ENCODE data around the gene NOTUM. TPM values are rescaled to one million over a fixed set of nuclear protein-coding genes. Genes with fewer than 3 reads are reported as not detected.

The NOTUM gene
- total RNA-seq, 2 experiments from 2014 or later = not detected

- POLR2A ChIA-PET = no interaction called here
- CTCF ChIA-PET = interaction anchor here (1.8 to 1.9 kb wide), 2 partner anchors 21 to 50 kb away, joined by 4 to 7 read pairs; no protein-coding TSS in a partner anchor
Observed at GRCh38 chr17:81980707-81981343, 19.8 kb upstream of the NOTUM start.

GRCh38 chr17:81980122-81980521, 19.1 kb upstream of the NOTUM start:
- Histone ChIP-seq H3K9me3 (ENCODE audit: control insufficient read depth in 1 of 2, insufficient read depth in 1 of 2, low read length in 2 of 2) (no peaks in the 10 kb centered on the region), H3K27ac (ENCODE audit: low read depth in 1 of 2, low read length in 2 of 2) (no peak overlapping the region), H3K4me1 (ENCODE audit: insufficient read depth, low read length) (peaks cover 57% of the 10 kb centered on the region), H3K36me3 (ENCODE audit: insufficient read depth, low read length) (peaks cover 28% of the 10 kb centered on the region), H3K27me3 (ENCODE audit: control insufficient read depth in 1 of 2, insufficient read depth in 2 of 2, low read length in 2 of 2) (no peaks in the 10 kb centered on the region), H3K4me3 (ENCODE audit: low read length) (no peak overlapping the region)
- ATAC-seq (ENCODE audit: poor library complexity) (no peak), DNase-seq (no peak)
- no peaks in the 10 kb centered on the region for H3K27me3 Mint-ChIP-seq
- H3K36me3 Mint-ChIP-seq (ENCODE audit: low read depth) = peaks cover 33% of the 10 kb centered on the region
- no peak overlapping the region for H3K27ac Mint-ChIP-seq
- ChIA-PET CTCF (interaction anchor here (1.8 to 1.9 kb wide), 2 partner anchors 21 to 50 kb away, joined by 4 to 7 read pairs; no protein-coding TSS in a partner anchor), POLR2A (interaction anchor here (0.6 kb wide), 1 partner anchor 58 kb away, joined by 3 read pairs; the partner anchor contains the start of gene DCXR)
- no peak for TF ChIP-seq CTCF (IDR thresholded peaks at IDR 0.05)
- intact Hi-C loops (cut with DNase I, micrococcal nuclease) = no loop called here
- no peaks in the 10 kb centered on the region for H3K9me3 Mint-ChIP-seq
- peak overlapping the region; percentile 85 for H3K4me3 Mint-ChIP-seq
- peaks cover 46% of the 10 kb centered on the region for H3K4me1 Mint-ChIP-seq (ENCODE audit: low read depth)

More at GRCh38 chr17:81980707-81981343, 19.8 kb upstream of the NOTUM start:
- Histone ChIP-seq H3K27ac (ENCODE audit: low read depth in 1 of 2, low read length in 2 of 2) (no peak overlapping the region), H3K36me3 (ENCODE audit: insufficient read depth, low read length) (peaks cover 35% of the 10 kb centered on the region), H3K4me3 (ENCODE audit: low read length) (no peak overlapping the region), H3K4me1 (ENCODE audit: insufficient read depth, low read length) (peaks cover 57% of the 10 kb centered on the region), H3K27me3 (ENCODE audit: control insufficient read depth in 1 of 2, insufficient read depth in 2 of 2, low read length in 2 of 2) (no peaks in the 10 kb centered on the region), H3K9me3 (ENCODE audit: control insufficient read depth in 1 of 2, insufficient read depth in 1 of 2, low read length in 2 of 2) (no peaks in the 10 kb centered on the region)
- intact Hi-C loops (cut with DNase I, micrococcal nuclease) = no loop called here
- no peak for ATAC-seq (ENCODE audit: poor library complexity)
- peak in 2 of 14 experiments; percentile 22 to 33 for DNase-seq
- Mint-ChIP-seq H3K9me3 (no peaks in the 10 kb centered on the region), H3K27ac (no peak overlapping the region), H3K4me1 (ENCODE audit: low read depth) (peaks cover 46% of the 10 kb centered on the region), H3K36me3 (ENCODE audit: low read depth) (peaks cover 40% of the 10 kb centered on the region), H3K27me3 (no peaks in the 10 kb centered on the region), H3K4me3 (peak overlapping the region; percentile 85)
- no peak for TF ChIP-seq CTCF (IDR thresholded peaks at IDR 0.05)

GRCh38 chr17:81978524-81979298, 17.7 kb upstream of the NOTUM start:
- TF ChIP-seq CTCF (IDR thresholded peaks at IDR 0.05) = no peak
- ChIA-PET POLR2A (interaction anchor here (0.9 to 3.5 kb wide), 2 partner anchors 11 to 19 kb away, joined by 3 to 26 read pairs; no protein-coding TSS in a partner anchor), CTCF (interaction anchor here (1.9 to 2.3 kb wide), 2 partner anchors 19 to 41 kb away, joined by 6 to 15 read pairs; no protein-coding TSS in a partner anchor)
- DNase-seq (peak in 1 of 14 experiments; percentile 39), ATAC-seq (ENCODE audit: poor library complexity) (no peak)
- peaks cover 46% of the 10 kb centered on the region for H3K4me1 Mint-ChIP-seq (ENCODE audit: low read depth)
- intact Hi-C loops (cut with DNase I, micrococcal nuclease) = no loop called here
- H3K9me3 Mint-ChIP-seq = no peaks in the 10 kb centered on the region
- H3K4me3 ChIP-seq (ENCODE audit: low read length) = peak overlapping the region; percentile 65
- H3K27ac Mint-ChIP-seq = peak overlapping the region; percentile 76
- no peaks in the 10 kb centered on the region for H3K27me3 ChIP-seq (ENCODE audit: control insufficient read depth in 1 of 2, insufficient read depth in 2 of 2, low read length in 2 of 2)
- no peaks in the 10 kb centered on the region for H3K27me3 Mint-ChIP-seq
- peaks cover 57% of the 10 kb centered on the region for H3K4me1 ChIP-seq (ENCODE audit: insufficient read depth, low read length)
- H3K9me3 ChIP-seq (ENCODE audit: control insufficient read depth in 1 of 2, insufficient read depth in 1 of 2, low read length in 2 of 2) = peaks cover 0 to 5% of the 10 kb centered on the region in 2 experiments
- H3K27ac ChIP-seq (ENCODE audit: low read depth in 1 of 2, low read length in 2 of 2) = no peak overlapping the region
- H3K36me3 Mint-ChIP-seq (ENCODE audit: low read depth) = peaks cover 29% of the 10 kb centered on the region
- peak overlapping the region; percentile 85 for H3K4me3 Mint-ChIP-seq
- H3K36me3 ChIP-seq (ENCODE audit: insufficient read depth, low read length) = peaks cover 16% of the 10 kb centered on the region

All from CD4-positive, alpha-beta T cell (primary cell).